WTC11 (cell line): ENCODE data around the gene JAKMIP1. TPM values are rescaled to one million over a fixed set of nuclear protein-coding genes. Genes with fewer than 3 reads are reported as not detected.

Experiments used
- ATAC-seq: fragments of 200-7000 bp; cut with Tn5 transposase; 2 replicates; pipeline ENCODE4 v1.10.0; 2021; ENCODE audit warnings: mild to moderate bottlenecking, moderate library complexity
- CTCF ChIA-PET: fragments of 300-600 bp; sonication (Branson Sonifier 250); formaldehyde crosslinking; loops from one replicate; lab custom pipeline; 2021; ENCODE audit warnings: antibody characterized with exemption; lab: Charles Lee
- POLR2A ChIA-PET: fragments of 350-600 bp; sonication (Branson Sonifier 250); formaldehyde crosslinking; loops from one replicate; lab custom pipeline; 2021; ENCODE audit warnings: antibody characterized with exemption; lab: Charles Lee
- DNase-seq: peaks from one replicate; pipeline ENCODE4 v3.0.0; 2021; ENCODE audit warnings: low spot score
- H3K27ac Mint-ChIP-seq: 2 replicates; pipeline ENCODE4 v1.8.0; 2021; ENCODE audit warnings: mixed read lengths
- H3K27me3 Mint-ChIP-seq: 2 replicates; pipeline ENCODE4 v1.8.0; 2021; ENCODE audit warnings: low read depth, mild to moderate bottlenecking, moderate library complexity, mixed read lengths
- H3K36me3 Mint-ChIP-seq: 2 replicates; pipeline ENCODE4 v1.8.0; 2021; ENCODE audit warnings: mixed read lengths
- H3K4me1 Mint-ChIP-seq: 2 replicates; pipeline ENCODE4 v1.8.0; 2022; ENCODE audit warnings: mixed read lengths
- H3K4me3 Mint-ChIP-seq: 2 replicates; pipeline ENCODE4 v1.8.0; 2021; ENCODE audit warnings: mild to moderate bottlenecking, moderate library complexity, mixed read lengths
- H3K9me3 Mint-ChIP-seq: 2 replicates; pipeline ENCODE4 v1.8.0; 2021; ENCODE audit warnings: mixed read lengths
- ATF1 ChIP-seq: sonication (generic); formaldehyde crosslinking; IDR thresholded peaks from 2 replicates; pipeline ENCODE4 v1.8.1; 2023; ENCODE audit warnings: mild to moderate bottlenecking, moderate library complexity, missing genetic modification reagents
- CREB1 ChIP-seq: sonication (generic); formaldehyde crosslinking; IDR thresholded peaks from 2 replicates; pipeline ENCODE4 v1.8.0; 2023; ENCODE audit warnings: mild to moderate bottlenecking, missing genetic modification reagents
- ELF4 ChIP-seq: sonication (generic); formaldehyde crosslinking; IDR thresholded peaks from 2 replicates; pipeline ENCODE4 v1.8.1; 2022; ENCODE audit warnings: low read depth, mild to moderate bottlenecking, moderate library complexity, missing genetic modification reagents
- ETV6 ChIP-seq: sonication (generic); formaldehyde crosslinking; IDR thresholded peaks from 2 replicates; pipeline ENCODE4 v1.8.1; 2022; ENCODE audit warnings: mild to moderate bottlenecking, missing genetic modification reagents
- HMGXB4 ChIP-seq: sonication (generic); formaldehyde crosslinking; IDR thresholded peaks from 2 replicates; pipeline ENCODE4 v1.8.1; 2023; ENCODE audit warnings: mild to moderate bottlenecking, moderate library complexity, missing genetic modification reagents
- JUN ChIP-seq: sonication (generic); formaldehyde crosslinking; IDR thresholded peaks from 2 replicates; pipeline ENCODE4 v1.8.0; 2023; ENCODE audit warnings: mild to moderate bottlenecking, missing genetic modification reagents
- NR1H2 ChIP-seq: sonication (generic); formaldehyde crosslinking; IDR thresholded peaks from 2 replicates; pipeline ENCODE4 v1.9.0; 2021; ENCODE audit warnings: mild to moderate bottlenecking, moderate library complexity, missing genetic modification reagents
- NR2C2 ChIP-seq: sonication (generic); formaldehyde crosslinking; IDR thresholded peaks from 2 replicates; pipeline ENCODE4 v1.8.0; 2022; ENCODE audit warnings: mild to moderate bottlenecking, missing genetic modification reagents
- NR3C1 ChIP-seq: sonication (generic); formaldehyde crosslinking; conservative IDR thresholded peaks from 2 replicates; pipeline ENCODE4 v1.8.1; 2023; ENCODE audit warnings: low read depth, mild to moderate bottlenecking, missing genetic modification reagents
- OVOL2 ChIP-seq: fragments of 250-450 bp; sonication (Bioruptor Pico); IDR thresholded peaks from 2 replicates; pipeline ENCODE4 v1.9.0; 2021; ENCODE audit warnings: mild to moderate bottlenecking, borderline replicate concordance
- PRDM15 ChIP-seq: sonication (generic); formaldehyde crosslinking; IDR thresholded peaks from 2 replicates; pipeline ENCODE4 v1.8.0; 2022; ENCODE audit warnings: missing genetic modification reagents
- SMAD4 ChIP-seq: sonication (generic); formaldehyde crosslinking; IDR thresholded peaks from 2 replicates; pipeline ENCODE4 v1.8.0; 2022; ENCODE audit warnings: mild to moderate bottlenecking, missing genetic modification reagents
- SOX15 ChIP-seq: fragments of 250-450 bp; sonication (Bioruptor Pico); IDR thresholded peaks from 2 replicates; pipeline ENCODE4 v1.9.0; 2021; ENCODE audit warnings: mild to moderate bottlenecking
- ZNF263 ChIP-seq: sonication (generic); formaldehyde crosslinking; IDR thresholded peaks from 2 replicates; pipeline ENCODE4 v1.8.1; 2022; ENCODE audit warnings: low read depth, mild to moderate bottlenecking, moderate library complexity, missing genetic modification reagents
- ZNF281 ChIP-seq: sonication (generic); formaldehyde crosslinking; IDR thresholded peaks from 2 replicates; pipeline ENCODE4 v1.8.0; 2023; ENCODE audit warnings: mild to moderate bottlenecking, missing genetic modification reagents
- ZNF423 ChIP-seq: fragments of 250-450 bp; sonication (Bioruptor Pico); IDR thresholded peaks from 2 replicates; pipeline ENCODE4 v2.1.2; 2022; ENCODE audit warnings: mild to moderate bottlenecking, moderate library complexity
- total RNA-seq: library from RNA; stranded (reverse); gene quantifications from 3 replicates; pipeline ENCODE4 v1.2.3, GENCODE V29; 2021
- TF ChIP-seq, protein P1 (sequence below): sonication (generic); formaldehyde crosslinking; conservative IDR thresholded peaks from 2 replicates; pipeline ENCODE4 v1.8.1; 2023; ENCODE audit warnings: mild to moderate bottlenecking, low read depth, missing genetic modification reagents, moderate library complexity
- TF ChIP-seq, protein P2 (sequence below): sonication (generic); formaldehyde crosslinking; IDR thresholded peaks from 2 replicates; pipeline ENCODE4 v1.8.1; 2023; ENCODE audit warnings: mild to moderate bottlenecking, missing genetic modification reagents
- TF ChIP-seq, protein P3 (sequence below): sonication (generic); formaldehyde crosslinking; IDR thresholded peaks from 2 replicates; pipeline ENCODE4 v1.8.0; 2022; ENCODE audit warnings: mild to moderate bottlenecking, missing genetic modification reagents

Gene JAKMIP1
- total RNA-seq, 1 experiment from 2014 or later, result 4.0 TPM

DNA sequence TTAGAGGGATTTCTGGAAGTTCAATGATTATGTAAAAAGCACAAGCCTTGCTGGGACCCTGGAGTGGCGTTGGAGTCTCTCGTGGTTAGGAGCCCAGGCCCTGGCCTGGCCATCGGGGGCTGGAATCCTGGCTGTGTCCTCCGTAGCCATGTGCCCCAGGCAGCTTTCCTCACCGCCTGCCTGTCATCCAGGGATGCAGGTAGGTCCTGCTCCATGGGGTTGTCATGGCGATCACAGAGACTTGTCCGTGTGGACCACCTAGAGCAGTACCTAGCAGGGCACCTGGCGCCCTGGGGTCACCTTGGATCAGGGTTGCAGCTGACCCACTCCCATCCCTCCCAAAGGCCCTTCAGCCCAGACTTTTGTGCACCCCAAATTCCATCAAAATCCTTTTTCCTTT lies 39.1 kb upstream of the JAKMIP1 start (continued):
- no peak for TF ChIP-seq NR1H2 (CRISPR knock-in tag)
- TF ChIP-seq, protein P1, sequence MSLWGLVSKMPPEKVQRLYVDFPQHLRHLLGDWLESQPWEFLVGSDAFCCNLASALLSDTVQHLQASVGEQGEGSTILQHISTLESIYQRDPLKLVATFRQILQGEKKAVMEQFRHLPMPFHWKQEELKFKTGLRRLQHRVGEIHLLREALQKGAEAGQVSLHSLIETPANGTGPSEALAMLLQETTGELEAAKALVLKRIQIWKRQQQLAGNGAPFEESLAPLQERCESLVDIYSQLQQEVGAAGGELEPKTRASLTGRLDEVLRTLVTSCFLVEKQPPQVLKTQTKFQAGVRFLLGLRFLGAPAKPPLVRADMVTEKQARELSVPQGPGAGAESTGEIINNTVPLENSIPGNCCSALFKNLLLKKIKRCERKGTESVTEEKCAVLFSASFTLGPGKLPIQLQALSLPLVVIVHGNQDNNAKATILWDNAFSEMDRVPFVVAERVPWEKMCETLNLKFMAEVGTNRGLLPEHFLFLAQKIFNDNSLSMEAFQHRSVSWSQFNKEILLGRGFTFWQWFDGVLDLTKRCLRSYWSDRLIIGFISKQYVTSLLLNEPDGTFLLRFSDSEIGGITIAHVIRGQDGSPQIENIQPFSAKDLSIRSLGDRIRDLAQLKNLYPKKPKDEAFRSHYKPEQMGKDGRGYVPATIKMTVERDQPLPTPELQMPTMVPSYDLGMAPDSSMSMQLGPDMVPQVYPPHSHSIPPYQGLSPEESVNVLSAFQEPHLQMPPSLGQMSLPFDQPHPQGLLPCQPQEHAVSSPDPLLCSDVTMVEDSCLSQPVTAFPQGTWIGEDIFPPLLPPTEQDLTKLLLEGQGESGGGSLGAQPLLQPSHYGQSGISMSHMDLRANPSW, result no peak

DNA sequence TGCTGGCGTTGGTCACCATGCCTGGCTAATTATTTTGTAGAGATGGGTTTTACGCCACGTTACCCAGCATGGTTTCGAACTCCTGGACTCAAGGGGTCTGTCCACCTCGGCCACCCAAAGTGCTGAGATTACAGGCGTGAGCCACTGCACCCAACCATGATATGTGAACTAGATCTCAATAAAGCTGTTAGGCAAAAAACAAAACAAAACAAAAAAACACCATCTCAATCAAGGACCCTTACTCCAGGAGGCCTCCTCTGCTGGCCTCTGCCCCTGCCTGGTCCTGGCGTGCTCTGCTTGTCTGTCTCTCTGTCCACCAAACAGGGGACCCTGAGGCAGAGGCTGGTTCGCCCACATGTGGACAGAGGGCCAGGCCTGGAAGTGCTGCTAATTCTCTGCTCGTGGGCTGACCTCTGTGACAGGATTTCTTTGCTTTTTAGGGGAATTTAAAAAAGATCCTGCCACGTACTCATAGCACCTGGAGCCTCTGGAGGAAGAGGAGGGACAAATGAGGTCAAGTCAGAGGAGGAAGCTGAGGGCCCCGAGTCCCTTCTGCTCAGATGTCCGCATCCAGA lies 36.6 kb upstream of the JAKMIP1 start:
- Mint-ChIP-seq H3K27ac (no peak overlapping the region), H3K9me3 (no peaks in the 10 kb centered on the region), H3K27me3 (no peaks in the 10 kb centered on the region; the same call in 1 of the 2 replicates), H3K36me3 (no peaks in the 10 kb centered on the region), H3K4me3 (no peak overlapping the region), H3K4me1 (no peaks in the 10 kb centered on the region; the same call in 1 of the 2 replicates)
- DNase-seq (no peak), ATAC-seq (no peak)
- ChIA-PET POLR2A (no interaction called here), CTCF (interaction anchor here (0.6 kb wide), 1 partner anchor 36 kb away, joined by 3 read pairs; no protein-coding TSS in a partner anchor)
- TF ChIP-seq ZNF423 (CRISPR knock-in tag) (no peak), SMAD4 (CRISPR knock-in tag) (no peak), ELF4 (CRISPR knock-in tag) (no peak), ZNF263 (CRISPR knock-in tag) (no peak), HMGXB4 (no peak), ATF1 (CRISPR knock-in tag) (no peak), SOX15 (CRISPR knock-in tag) (no peak), NR3C1 (CRISPR knock-in tag) (no peak), ETV6 (CRISPR knock-in tag) (no peak), JUN (CRISPR knock-in tag) (no peak), PRDM15 (CRISPR knock-in tag) (no peak), ZNF281 (no peak), OVOL2 (CRISPR knock-in tag) (no peak), CREB1 (CRISPR knock-in tag) (no peak), NR2C2 (CRISPR knock-in tag) (no peak)
- TF ChIP-seq, protein P2, sequence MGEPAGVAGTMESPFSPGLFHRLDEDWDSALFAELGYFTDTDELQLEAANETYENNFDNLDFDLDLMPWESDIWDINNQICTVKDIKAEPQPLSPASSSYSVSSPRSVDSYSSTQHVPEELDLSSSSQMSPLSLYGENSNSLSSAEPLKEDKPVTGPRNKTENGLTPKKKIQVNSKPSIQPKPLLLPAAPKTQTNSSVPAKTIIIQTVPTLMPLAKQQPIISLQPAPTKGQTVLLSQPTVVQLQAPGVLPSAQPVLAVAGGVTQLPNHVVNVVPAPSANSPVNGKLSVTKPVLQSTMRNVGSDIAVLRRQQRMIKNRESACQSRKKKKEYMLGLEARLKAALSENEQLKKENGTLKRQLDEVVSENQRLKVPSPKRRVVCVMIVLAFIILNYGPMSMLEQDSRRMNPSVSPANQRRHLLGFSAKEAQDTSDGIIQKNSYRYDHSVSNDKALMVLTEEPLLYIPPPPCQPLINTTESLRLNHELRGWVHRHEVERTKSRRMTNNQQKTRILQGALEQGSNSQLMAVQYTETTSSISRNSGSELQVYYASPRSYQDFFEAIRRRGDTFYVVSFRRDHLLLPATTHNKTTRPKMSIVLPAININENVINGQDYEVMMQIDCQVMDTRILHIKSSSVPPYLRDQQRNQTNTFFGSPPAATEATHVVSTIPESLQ, result no peak
- TF ChIP-seq, protein P3, sequence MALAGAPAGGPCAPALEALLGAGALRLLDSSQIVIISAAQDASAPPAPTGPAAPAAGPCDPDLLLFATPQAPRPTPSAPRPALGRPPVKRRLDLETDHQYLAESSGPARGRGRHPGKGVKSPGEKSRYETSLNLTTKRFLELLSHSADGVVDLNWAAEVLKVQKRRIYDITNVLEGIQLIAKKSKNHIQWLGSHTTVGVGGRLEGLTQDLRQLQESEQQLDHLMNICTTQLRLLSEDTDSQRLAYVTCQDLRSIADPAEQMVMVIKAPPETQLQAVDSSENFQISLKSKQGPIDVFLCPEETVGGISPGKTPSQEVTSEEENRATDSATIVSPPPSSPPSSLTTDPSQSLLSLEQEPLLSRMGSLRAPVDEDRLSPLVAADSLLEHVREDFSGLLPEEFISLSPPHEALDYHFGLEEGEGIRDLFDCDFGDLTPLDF (CRISPR knock-in tag), result no peak
